Ishikawa (cell line): Measurements from ENCODE around the gene CMTM8.

Source experiments
- CEBPB ChIP-seq: IDR thresholded peaks from 2 replicates; pipeline ENCODE4 v1.6.1; 2012
- CREB1 ChIP-seq: IDR thresholded peaks from 2 replicates; pipeline ENCODE4 v1.6.1; 2012; ENCODE audit warnings: low read depth
- EGR1 ChIP-seq: IDR thresholded peaks from 2 replicates; pipeline ENCODE4 v1.6.1; 2012
- EP300 ChIP-seq: IDR thresholded peaks from 2 replicates; pipeline ENCODE4 v1.6.1; 2012; ENCODE audit warnings: borderline replicate concordance
- FOXM1 ChIP-seq: IDR thresholded peaks from 2 replicates; pipeline ENCODE4 v1.6.1; 2012; ENCODE audit warnings: low read depth, borderline replicate concordance
- NFIC ChIP-seq: IDR thresholded peaks from 2 replicates; pipeline ENCODE4 v1.6.1; 2012
- RAD21 ChIP-seq: IDR thresholded peaks from 2 replicates; pipeline ENCODE4 v1.6.1; 2012; ENCODE audit warnings: low read depth
- TAF1 ChIP-seq: IDR thresholded peaks from 2 replicates; pipeline ENCODE4 v1.6.1; 2012; ENCODE audit warnings: low read depth, mild to moderate bottlenecking
- TCF12 ChIP-seq: IDR thresholded peaks from 2 replicates; pipeline ENCODE4 v1.6.1; 2012; ENCODE audit warnings: low read depth
- TEAD4 ChIP-seq: IDR thresholded peaks from 2 replicates; pipeline ENCODE4 v1.6.1; 2012
- USF1 ChIP-seq: IDR thresholded peaks from 2 replicates; pipeline ENCODE4 v1.6.1; 2012
- YY1 ChIP-seq: IDR thresholded peaks from 2 replicates; pipeline ENCODE4 v1.6.1; 2012; ENCODE audit warnings: low read depth
- ZBTB7A ChIP-seq: IDR thresholded peaks from 2 replicates; pipeline ENCODE4 v1.6.1; 2012; ENCODE audit warnings: low read depth
- TF ChIP-seq, protein P1 (sequence below): IDR thresholded peaks from 2 replicates; pipeline ENCODE4 v1.6.1; 2012
- TF ChIP-seq, protein P2 (sequence below): IDR thresholded peaks from 2 replicates; pipeline ENCODE4 v1.6.1; 2012; ENCODE audit warnings: low read depth, mild to moderate bottlenecking

CMTM8 gene

DNA sequence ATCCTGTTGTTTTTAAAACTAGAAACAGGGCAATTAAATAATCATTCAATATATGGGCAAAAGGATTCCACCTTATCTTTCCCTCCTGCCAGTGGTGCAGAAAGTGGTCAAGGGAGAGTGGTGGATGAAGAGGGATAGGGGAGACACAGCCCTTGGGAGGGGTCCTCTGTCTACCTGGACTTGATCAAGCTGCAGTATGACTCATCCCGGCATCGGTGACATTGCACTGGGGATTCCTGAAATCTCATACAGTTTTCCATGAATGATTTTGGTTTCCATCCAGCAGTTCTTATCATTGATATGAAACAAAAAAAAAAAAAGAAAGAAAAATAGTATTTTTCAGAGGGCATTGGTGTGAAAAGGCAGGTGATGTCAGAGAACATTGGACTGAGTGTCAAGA, 62.9 kb downstream of the CMTM8 start:
- TF ChIP-seq TCF12 = no peak
- TF ChIP-seq TAF1 = no peak
- TF ChIP-seq EGR1 = no peak
- no peak for TF ChIP-seq TEAD4
- TF ChIP-seq, protein P1, sequence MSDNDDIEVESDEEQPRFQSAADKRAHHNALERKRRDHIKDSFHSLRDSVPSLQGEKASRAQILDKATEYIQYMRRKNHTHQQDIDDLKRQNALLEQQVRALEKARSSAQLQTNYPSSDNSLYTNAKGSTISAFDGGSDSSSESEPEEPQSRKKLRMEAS = no peak
- TF ChIP-seq NFIC = no peak
- no peak for TF ChIP-seq EP300
- no peak for TF ChIP-seq ZBTB7A
- TF ChIP-seq, protein P2, sequence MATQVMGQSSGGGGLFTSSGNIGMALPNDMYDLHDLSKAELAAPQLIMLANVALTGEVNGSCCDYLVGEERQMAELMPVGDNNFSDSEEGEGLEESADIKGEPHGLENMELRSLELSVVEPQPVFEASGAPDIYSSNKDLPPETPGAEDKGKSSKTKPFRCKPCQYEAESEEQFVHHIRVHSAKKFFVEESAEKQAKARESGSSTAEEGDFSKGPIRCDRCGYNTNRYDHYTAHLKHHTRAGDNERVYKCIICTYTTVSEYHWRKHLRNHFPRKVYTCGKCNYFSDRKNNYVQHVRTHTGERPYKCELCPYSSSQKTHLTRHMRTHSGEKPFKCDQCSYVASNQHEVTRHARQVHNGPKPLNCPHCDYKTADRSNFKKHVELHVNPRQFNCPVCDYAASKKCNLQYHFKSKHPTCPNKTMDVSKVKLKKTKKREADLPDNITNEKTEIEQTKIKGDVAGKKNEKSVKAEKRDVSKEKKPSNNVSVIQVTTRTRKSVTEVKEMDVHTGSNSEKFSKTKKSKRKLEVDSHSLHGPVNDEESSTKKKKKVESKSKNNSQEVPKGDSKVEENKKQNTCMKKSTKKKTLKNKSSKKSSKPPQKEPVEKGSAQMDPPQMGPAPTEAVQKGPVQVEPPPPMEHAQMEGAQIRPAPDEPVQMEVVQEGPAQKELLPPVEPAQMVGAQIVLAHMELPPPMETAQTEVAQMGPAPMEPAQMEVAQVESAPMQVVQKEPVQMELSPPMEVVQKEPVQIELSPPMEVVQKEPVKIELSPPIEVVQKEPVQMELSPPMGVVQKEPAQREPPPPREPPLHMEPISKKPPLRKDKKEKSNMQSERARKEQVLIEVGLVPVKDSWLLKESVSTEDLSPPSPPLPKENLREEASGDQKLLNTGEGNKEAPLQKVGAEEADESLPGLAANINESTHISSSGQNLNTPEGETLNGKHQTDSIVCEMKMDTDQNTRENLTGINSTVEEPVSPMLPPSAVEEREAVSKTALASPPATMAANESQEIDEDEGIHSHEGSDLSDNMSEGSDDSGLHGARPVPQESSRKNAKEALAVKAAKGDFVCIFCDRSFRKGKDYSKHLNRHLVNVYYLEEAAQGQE = no peak
- TF ChIP-seq RAD21 = no peak
- TF ChIP-seq CEBPB = no peak
- no peak for TF ChIP-seq FOXM1
- no peak for TF ChIP-seq CREB1
- no peak for TF ChIP-seq YY1
- TF ChIP-seq USF1 = no peak

DNA sequence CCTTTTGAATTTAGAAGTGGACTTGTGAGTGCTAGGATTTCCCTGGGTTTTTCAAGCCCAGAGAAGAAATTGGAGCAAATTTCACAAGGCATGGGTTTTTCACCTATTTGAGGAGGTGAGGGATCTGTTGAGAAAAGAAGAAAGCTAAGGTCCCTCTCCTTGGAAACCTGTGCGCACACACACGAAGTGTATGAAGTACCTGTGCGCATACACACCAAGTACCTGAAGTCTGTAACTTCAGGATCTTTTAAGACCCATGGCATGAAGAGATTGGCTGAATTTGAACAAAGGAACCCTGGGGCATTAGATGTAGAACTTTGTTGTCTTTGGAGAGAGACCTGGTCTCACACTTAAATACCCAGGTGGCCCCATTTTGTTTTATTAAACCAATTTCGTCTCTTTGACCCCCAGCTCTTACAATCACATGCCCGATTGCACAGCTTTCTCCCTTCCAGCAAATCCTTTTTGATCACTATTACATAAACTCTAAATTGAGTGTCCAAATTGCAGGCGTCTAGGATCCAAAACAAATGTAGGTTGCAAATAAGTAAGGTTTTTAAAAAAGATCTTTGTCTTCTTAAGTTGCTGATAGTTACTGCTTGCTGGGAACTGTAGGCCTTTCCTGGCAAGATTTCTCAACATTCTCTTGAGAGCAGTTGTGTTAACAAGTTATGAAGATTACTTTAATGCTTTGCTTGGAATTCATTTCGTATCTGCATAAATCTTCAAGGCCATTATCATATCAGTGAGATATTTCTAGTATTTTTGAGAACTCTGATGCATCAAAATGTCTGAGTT, 64.3 kb downstream of the CMTM8 start:
- TF ChIP-seq YY1 = no peak
- TF ChIP-seq TCF12 = no peak
- TF ChIP-seq EGR1 = no peak
- TF ChIP-seq EP300 = no peak
- no peak for TF ChIP-seq USF1
- TF ChIP-seq CEBPB = no peak
- no peak for TF ChIP-seq RAD21
- TF ChIP-seq ZBTB7A = no peak
- TF ChIP-seq, protein P2 = no peak
- no peak for TF ChIP-seq NFIC
- TF ChIP-seq TEAD4 = no peak
- TF ChIP-seq TAF1 = no peak
- TF ChIP-seq FOXM1 = no peak
- TF ChIP-seq CREB1 = no peak
- TF ChIP-seq, protein P1 = no peak

GRCh38 chr3:32303399-32303747, 64.9 kb downstream of the CMTM8 start:
- TF ChIP-seq TEAD4 (no peak), CREB1 (no peak), EP300 (no peak), EGR1 (no peak), ZBTB7A (no peak)
- TF ChIP-seq, protein P2 = no peak

DNA sequence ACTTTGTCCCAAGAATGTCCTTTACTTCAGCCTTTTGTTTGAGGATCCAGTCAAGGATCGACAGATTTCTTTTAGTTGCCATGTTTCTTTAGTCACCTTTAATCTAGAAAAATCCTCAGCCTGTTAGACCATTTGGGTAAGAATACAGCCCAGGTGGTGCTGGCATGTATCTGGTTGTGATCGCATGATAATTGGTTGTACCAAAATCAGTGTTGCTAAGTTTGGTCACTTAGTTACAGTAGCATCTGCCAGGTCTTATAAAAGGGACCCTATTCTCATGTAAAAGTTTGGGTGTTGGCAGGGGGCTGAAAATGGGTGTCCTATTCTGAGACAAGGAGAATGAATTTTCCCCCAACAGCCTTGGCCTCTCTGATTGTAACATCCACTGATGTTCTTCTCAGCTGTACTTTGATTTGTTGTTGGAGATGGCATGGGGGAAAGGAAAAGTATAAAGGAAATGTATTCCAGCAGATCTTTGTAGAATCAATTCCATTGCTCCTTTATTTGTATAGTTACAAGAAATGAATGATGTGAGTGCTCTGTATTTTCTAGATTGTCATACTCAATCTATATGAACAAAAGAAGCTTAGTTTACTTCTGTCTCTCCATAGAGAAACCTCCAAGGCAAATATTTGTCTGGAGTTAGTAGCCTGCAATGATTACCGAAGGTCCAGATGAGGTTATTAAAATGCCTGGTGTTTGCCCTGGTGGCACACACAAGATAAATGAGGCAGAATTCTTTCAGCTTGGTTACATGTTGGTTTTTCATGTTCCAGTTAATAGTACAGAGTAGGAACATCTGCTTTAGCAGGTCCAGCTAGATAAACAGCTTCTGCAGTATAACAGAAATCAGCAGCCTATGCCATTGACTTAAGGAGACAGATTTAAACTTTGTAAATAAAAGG, 65.7 kb downstream of the CMTM8 start:
- TF ChIP-seq ZBTB7A (no peak), RAD21 (no peak), EGR1 (no peak), TEAD4 (no peak), FOXM1 (no peak)
- TF ChIP-seq, protein P2 = no peak
